ENCODE measurements around the gene NOTCH2.

NOTCH2 gene

GRCh38 chr1:119869995-119870394 lies 199.5 kb downstream of the NOTCH2 start:
- no peak for DNase-seq

GRCh38 chr1:119868176-119868575 lies 201.3 kb downstream of the NOTCH2 start:
- no peak for DNase-seq

DNA sequence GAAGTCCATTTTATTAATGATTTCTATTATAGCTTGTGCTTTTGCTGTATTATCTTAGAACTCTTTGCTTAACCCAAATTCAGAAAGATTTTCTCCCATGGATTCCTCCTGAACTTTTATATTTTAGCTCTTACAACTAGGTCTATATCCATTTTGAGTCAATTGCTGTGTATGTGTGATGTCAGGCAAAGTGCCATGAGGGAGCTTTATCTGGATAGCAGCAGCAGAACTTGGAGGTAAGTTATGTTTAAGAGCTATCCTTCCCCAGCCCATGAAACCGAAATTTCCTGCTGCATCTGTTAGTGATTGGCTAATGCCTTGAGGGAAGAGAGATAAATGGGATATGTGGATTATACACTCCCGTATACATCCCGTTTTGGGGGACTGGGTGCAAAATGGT lies 203.0 kb downstream of the NOTCH2 start:
- DNase-seq: no peak

- DNase-seq: no peak
Measured at GRCh38 chr1:119865627-119866026, 203.8 kb downstream of the NOTCH2 start.

DNA sequence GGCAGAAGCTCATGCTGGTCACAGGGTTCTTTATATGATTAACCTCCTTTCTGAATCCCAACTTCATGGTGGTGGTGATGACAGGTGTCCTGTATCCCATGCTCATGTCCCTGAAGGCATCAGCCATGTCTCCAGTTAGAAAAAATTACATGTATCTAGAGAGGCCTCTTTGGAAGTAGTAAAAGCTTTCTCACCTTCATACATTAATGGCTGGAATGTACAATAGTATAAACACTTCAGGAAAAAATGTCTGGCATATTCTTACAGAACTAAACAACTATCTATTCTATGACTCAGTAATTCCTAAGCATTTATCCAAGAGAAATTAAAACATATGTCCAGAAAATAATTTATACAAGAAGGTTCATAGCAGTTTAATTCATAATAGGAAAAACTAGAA lies 207.2 kb downstream of the NOTCH2 start:
- no peak for DNase-seq
